ENCODE results near the gene CSNK2A3.
"Not testable (repeated sequence)": the region's sequence is repeated elsewhere in the genome, so short reads cannot be mapped to it uniquely, and the experiment has no call there.

The CSNK2A3 gene

GRCh38 chr11:11378184-11378940, 25.3 kb upstream of the CSNK2A3 start:
- no peak for DNase-seq

- no peak for DNase-seq
These were observed 21.5 kb upstream of the CSNK2A3 start for GRCh38 chr11:11374358-11375148.

- no peak for DNase-seq
These were observed 20.9 kb upstream of the CSNK2A3 start for GRCh38 chr11:11373934-11374333.

- no peak for DNase-seq
These were observed 19.4 kb upstream of the CSNK2A3 start for GRCh38 chr11:11372461-11372860.

GRCh38 chr11:11370962-11371303, 17.9 kb upstream of the CSNK2A3 start:
- DNase-seq = no peak

GRCh38 chr11:11370255-11370961, 17.4 kb upstream of the CSNK2A3 start:
- no peak for DNase-seq

GRCh38 chr11:11366793-11367192, 13.7 kb upstream of the CSNK2A3 start:
- no peak for DNase-seq

GRCh38 chr11:11363674-11364073, 10.6 kb upstream of the CSNK2A3 start:
- DNase-seq = no peak

GRCh38 chr11:11359611-11360010, 6.6 kb upstream of the CSNK2A3 start:
- DNase-seq = no peak

GRCh38 chr11:11356842-11357241, 3.8 kb upstream of the CSNK2A3 start:
- no peak for DNase-seq

- not testable (repeated sequence) for DNase-seq
These were observed 1.2 kb downstream of the CSNK2A3 start for GRCh38 chr11:11351851-11352250.

GRCh38 chr11:11351042-11351586, 1.9 kb downstream of the CSNK2A3 start:
- no peak for DNase-seq

GRCh38 chr11:11349870-11350337, 3.1 kb downstream of the CSNK2A3 start:
- DNase-seq = no peak

- DNase-seq = no peak
These were observed 3.8 kb downstream of the CSNK2A3 start for GRCh38 chr11:11349106-11349825.

- no peak for DNase-seq
These were observed 4.7 kb downstream of the CSNK2A3 start for GRCh38 chr11:11348303-11348702.

- DNase-seq = no peak
These were observed 5.5 kb downstream of the CSNK2A3 start for GRCh38 chr11:11347592-11347991.

- no peak for DNase-seq
These were observed 6.7 kb downstream of the CSNK2A3 start for GRCh38 chr11:11346303-11346702.

- no peak for DNase-seq
These were observed 8.0 kb downstream of the CSNK2A3 start for GRCh38 chr11:11345099-11345498.

- DNase-seq = no peak
These were observed 9.0 kb downstream of the CSNK2A3 start for GRCh38 chr11:11344045-11344444.

GRCh38 chr11:11338304-11338703, 14.7 kb downstream of the CSNK2A3 start:
- DNase-seq = no peak

GRCh38 chr11:11336664-11337063, 16.4 kb downstream of the CSNK2A3 start:
- no peak for DNase-seq

- no peak for DNase-seq
These were observed 18.0 kb downstream of the CSNK2A3 start for GRCh38 chr11:11335043-11335442.

GRCh38 chr11:11334607-11335006, 18.4 kb downstream of the CSNK2A3 start:
- DNase-seq = no peak

Data from retina (tissue), 1 donor.